ENCODE data around the gene ESCO1.

ESCO1 gene

DNA sequence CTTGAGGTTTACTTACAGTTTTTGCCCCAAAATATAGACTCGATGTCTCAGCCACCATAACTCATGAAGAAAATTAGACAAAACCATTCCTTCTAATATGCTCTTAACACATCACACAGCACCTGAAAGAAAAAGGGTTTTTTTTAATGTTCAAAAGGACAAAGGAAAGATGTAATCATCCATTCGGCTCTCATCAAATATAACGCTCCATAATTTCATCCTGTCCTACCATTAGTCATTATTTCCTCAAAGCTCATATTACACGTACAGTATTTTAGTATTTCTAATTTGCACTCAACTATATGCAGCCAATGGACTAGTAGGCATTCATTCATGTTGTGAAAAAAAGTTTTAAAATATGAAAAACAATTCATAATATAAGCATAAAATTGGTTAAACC, 24.8 kb downstream of the ESCO1 start:
- DNase-seq, result no peak

DNA sequence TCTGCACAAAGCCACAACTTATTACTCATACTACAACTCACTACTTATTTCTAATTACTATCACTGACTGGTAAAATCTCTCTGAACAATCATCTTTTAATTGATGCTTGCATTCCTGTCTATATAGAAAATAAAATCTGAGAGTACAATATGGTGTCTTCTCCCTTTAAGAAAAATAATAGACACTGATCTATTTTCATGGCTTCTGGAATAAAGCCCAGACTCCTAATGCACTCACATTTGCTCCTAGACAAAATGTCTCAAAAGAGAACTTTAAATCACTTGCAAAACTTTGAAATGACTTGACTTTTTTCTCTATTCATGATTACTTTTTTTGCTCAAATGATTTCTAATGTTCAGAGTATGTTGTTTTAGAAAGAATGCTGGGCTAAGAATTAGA, 28.7 kb downstream of the ESCO1 start:
- no peak for DNase-seq

DNA sequence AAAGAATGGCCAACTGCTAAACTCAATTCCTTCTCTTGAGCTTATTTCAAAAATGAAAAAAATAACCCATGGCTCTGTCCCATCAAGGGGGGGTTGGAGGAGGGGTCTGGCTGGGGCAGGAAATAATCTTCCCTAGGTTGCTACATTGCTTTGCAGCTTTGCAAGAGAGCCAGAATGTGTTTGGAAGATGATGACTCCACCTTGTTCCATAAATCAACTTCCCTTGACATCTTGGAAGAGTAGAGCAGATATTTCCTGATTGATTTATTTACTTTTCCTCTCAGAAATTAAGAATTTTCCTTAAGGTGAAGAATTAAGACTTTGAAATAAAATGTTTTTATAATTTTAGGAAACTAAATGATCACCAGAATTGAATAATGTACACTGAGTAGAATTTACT, 41.3 kb downstream of the ESCO1 start:
- no peak for DNase-seq

DNA sequence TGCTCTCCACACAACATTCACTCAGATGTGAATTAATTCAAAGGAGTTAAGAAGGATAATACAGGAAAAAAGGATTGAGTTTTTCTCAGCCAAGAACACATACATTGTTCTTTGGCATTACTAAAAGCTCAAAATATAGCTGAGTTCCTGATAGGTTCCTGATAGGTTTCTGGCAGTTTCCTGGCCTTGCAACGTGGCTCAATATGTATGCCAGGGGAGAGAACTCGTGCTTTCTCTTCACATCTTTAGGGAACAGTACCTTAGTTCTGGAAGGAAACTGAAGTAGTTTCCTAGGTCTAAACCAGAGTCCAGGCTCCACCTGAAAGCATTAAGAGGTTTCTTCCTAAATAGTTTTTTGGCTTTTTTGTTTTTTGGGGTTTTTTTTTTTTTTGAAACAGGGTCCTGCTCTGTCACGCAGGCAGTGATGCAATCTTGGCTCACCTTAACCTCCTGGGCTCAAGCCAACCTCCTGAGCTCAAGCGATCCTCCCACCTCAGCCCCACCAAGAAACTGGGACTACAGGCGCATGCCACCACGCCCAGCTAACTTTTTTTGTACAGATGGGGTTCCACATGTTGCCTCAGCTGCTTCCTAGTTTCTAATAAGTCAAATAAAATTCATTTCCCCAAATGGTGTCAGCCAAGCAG, 42.8 kb downstream of the ESCO1 start:
- DNase-seq, result no peak

DNA sequence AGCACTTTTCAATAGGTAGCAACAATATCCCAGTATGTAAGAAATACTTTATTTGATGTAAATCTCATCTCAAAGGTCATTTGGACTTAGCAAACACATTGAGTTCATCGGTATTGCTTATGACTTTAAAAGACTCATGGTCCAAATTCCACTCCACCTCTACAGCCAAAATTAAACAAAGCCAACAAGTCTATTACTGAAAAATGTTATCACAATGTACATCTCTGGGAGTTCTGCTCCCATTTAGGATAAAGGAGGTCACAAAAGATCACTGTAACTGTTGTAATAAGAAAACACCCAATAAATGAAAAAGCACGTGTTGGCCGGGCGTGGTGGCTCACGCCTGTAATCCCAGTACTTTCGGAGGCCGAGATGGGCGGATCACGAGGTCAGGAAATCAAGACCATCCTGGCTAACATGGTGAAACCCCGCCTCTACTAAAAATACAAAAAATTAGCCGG, 50.0 kb downstream of the ESCO1 start:
- DNase-seq, result no peak

DNA sequence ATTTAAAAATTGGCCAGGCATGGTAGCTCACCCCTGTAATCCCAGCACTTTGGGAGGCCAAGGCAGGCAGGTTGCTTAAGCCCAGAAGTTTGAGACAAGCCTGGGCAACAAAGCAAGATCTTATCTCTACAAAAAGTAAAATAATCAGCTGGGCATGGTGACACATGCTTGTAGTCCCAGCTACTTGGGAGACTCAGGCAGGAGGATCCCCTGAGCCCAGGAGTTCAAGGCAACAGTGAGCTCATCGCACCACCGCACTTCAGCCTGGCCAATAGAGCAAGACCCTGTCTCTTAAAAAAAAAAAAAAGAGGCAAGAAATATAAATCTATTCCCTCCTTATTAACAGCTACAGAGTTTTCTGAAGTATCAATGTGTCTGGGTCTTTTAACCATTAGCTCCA, 51.9 kb downstream of the ESCO1 start:
- no peak for DNase-seq

DNA sequence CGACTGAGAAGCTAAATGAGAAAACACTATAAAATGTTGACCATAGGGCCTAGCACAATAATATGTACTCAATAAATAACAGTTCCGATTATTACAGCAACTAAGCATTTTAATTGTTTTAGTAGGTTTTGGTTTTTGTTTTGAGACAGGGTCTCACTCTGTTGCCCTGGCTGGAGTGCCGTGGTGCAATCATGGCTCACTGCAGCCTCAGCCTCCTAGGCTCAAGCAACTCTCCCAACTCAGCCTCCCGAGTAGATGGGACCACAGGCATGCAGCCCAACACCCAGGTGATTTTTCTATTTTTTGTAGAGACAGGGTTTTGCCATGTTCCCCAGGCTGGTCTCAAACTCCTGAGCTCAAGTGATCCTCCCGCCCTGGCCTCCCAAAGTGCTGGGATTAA, 54.1 kb downstream of the ESCO1 start:
- no peak for DNase-seq

DNA sequence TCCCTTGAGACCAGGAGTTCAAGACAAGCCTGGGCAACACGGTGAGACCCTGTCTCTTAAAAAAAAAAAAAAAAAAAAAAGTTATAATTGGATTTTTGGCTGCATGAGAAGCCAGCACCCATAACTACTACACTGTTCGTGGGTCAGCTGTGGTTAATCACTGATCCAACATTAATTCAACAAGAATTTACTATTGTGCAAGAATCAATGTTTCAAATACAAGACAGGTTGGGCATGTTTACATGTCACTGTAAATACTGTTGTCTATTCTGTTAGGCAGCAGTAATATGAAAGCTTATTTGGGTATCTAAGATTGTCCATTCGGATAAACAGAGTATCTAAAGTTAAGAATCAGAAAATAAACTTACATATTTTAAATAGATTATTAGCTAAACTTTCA, 62.3 kb downstream of the ESCO1 start:
- no peak for DNase-seq

DNA sequence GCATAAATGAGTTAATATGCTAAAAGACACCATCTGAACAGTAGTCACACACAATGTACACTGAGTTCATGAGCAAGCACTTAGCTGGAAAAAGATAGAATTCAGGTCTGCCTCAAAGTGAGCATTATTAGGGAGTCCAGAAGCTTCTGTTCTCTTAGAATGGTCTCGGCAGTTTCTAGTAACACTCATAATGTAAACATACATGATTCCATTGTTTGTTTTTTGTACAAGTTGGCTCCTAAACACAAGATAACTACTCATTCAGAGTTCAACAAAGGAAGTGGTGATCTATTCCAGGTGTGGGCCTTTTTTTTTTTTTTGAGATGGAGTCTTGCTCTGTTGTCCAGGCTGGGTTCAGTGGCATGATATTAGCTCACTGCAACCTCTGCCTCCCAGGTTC, 66.2 kb downstream of the ESCO1 start:
- no peak for DNase-seq

DNA sequence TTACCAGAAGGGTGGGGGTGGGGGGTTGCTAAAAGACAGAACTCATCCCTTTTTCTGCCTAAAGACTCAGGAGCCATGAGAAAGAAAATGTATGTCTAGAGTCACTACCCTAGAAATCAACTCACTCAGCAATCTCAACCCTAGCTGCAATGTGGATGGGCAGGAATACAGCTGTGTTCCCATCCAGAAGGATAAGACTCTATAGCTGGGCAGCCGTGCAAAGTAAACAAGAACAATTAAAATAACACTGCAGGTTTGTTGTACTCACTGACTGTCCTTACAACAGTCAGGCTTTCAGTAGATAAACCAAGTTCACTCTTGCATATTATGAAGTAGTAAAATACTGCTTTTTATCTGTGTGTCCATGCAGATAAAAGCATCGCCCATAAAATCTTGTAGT, 74.0 kb downstream of the ESCO1 start:
- DNase-seq, result no peak

DNA sequence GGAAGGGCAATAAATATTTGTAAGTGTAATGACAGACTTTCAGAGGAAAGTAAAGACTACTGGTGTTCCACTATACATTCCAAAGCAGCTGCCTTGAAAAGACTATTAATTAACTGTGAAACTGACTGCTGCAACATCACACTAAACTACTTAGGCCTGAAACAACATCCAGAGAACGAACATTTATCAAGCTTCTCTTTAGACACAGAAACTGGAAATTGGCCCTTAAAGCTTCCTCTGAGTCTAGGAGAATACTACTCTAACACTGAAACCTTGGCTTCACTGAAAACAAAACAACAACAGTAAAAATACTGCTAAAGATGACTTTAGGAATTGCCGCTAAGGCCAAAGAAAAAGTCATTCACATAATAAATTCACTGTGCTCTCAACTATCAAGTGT, 74.6 kb downstream of the ESCO1 start:
- no peak for DNase-seq

DNA sequence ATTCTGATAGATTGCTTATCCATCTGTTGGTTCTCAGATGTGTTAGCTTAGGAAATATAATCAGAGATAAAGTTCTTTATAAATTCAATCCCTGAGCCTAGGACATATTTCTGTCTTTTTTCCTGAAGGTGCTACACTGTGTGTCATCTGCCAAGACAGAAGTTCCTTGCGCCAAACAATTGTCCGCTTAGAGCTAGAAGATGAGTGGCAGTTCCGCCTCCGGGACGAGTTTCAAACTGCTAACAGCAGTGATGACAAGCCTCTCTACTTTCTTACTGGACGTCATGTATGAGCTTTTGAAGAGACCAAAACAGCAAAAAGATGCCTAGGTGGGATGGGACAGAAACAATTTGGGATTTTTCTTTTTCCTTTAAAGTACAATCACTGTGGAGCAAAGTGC, 78.0 kb downstream of the ESCO1 start:
- no peak for DNase-seq

DNA sequence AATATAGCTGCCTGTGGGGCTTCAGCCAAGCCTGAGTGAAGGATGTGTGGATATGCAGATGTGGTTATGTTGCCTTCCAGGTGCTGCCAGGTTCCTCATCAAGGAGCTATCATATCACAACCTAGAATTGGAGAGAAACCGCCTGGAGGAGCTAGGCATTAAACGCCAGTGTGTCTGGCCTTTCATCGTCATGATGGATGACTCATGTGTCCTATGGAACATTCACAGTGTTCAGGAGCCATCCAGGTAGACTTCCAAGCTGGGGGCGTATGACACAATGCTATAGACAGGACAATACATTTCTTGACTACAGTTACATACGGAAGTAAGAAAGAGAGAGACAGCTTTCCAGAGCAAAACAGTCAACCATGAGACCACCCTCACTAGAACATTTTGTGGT, 86.8 kb downstream of the ESCO1 start:
- DNase-seq, result no peak

DNA sequence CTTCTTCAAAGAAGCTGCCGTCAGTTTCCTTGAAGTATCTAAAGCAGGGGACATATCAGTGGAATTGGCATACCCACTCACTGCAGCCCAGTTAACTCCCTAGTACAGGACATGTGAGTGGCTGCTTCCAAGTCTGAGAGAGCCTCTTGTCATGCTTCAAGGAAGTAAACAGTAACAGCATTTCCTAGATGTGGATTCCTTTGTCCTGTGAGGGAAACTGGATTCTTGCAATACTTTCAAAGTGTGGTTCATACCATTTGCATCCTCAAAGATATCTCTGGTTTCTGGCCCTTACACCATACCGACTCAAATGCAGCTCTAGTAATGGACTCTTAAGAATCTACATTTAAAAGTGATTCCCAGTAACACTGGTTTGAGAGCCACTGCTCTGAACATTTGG, 87.2 kb downstream of the ESCO1 start:
- DNase-seq, result no peak

DNA sequence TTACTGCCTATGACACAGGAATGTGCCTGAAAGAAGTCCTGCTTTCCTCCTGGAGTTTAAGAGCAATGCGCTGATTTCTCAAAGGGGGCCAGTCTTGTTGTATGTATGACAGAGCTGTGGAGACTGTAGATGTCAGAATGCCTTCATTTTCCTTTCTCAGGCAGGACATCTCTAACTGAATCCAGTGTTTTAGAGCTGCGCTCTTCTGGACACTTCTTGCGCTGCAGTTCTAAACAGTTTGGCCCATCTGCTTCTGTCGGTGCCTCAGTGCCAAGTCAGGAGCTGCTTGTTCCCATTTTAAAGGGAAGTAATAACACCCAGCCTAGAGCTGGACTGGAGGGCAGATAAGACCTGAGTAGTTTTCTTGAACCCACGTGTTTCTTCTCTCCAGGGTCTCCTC, 91.4 kb downstream of the ESCO1 start:
- no peak for DNase-seq

DNA sequence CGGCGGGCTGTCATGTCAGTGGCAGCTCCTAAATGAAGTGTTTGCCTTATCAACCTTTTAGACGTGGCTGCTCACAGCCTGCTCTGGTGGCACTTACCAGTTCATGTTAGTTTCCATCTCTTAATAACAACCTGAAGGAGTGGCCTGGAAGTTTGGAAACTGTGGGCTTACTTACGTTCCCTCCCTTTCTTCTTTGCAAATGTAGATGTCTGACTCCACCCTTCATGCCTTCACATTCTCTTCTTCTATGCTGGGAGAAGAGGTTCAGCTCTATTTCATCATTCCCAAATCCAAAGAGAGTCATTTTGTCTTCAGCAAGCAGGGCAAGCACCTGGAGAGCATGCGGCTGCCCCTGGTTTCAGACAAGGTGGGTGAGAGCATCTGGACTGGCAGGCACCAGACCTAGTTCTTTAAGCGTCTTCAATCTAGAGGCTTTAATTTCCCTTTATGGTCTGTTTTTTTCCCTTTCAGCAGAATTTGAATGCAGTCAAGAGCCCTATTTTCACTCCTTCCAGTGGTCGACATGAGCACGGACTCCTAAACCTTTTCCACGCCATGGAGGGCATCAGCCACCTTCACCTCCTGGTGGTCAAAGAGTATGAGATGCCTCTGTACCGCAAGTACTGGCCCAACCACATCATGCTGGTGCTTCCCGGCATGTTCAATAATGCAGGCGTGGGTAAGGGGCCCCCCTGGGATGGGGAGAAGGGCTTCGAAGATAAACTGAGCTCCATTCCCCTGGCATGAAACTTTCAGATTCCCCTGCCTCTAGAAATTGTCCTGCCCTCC, 92.4 kb downstream of the ESCO1 start:
- no peak for DNase-seq

DNA sequence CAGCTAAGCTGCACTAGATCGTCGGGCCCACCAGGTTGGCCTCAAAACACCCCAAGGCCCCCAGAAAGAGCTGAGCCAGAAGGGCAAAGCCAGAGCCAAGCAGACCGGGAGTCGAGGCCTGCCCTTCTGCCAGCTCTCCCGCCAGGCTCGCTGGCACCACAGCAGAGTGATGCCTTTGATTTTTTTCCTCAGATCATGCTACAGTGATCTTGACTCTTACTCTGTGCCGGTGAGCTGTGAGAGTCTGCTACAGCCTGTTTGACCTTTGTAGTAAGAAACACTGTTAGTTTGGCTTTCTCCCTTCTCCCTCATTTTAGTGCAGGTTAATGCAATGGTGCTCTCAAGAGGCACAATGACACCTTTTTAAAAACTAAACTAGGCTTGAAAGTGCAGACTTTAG, 97.8 kb downstream of the ESCO1 start:
- no peak for DNase-seq

DNA sequence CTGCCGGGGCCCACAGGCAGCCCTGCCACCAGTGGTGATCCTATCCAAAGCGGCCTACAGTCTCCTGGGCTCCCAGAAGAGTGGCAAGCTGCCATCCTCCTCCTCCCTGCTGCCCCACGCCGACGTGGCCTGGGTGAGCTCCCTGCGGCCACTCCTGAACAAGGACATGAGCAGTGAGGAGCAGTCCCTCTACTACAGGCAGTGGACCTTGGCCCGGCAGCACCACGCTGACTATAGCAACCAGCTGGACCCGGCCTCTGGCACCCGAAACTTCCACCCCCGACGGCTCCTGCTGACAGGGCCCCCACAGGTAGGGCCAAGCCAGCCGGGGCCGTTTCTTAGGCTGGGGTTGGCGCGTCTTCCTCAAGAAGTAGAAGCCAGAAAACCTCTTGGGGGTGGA, 100.5 kb downstream of the ESCO1 start:
- DNase-seq, result no peak

DNA sequence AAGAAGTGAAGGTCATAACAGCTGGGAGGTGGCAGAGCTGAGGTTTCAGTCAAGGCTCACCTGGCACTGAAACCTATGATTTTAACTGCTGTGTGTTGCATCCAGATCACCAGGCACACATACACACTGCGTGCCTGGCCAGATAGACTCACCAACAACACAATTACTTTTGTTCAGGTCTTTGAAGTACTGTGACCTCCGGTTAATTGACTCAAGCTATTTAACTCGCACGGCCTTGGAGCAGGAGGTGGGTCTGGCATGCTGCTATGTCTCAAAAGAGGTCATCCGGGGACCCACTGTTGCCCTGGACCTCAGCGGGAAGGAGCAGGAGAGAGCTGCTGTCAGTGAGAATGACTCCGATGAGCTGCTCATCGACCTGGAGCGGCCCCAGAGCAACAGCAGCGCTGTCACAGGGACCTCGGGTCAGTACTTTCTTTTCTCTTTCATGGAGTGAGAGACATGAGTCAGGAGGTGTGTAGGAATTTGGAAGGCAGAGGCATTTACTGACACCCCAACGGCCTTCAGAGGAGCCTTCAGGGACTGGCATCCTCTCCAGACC, 104.1 kb downstream of the ESCO1 start:
- DNase-seq, result no peak

DNA sequence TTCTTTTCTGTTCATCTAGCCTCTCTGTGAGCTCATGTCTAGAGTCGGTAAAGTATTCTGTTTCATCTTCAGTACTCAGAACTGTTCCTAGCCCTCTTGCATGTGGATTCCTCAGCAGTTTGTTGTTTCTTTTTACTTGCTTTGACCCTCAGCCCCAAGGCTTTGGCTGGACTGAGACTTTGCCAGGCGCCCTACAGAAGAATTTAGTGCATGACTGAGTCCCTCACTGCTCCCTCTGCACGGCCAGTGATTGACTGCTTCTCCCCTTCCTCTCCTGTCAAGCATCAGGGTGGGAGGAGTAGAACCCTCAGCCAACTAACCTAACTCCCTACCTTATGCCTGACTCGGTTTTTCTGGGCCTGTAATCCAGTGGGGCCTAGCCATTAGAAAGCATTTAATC, 109.8 kb downstream of the ESCO1 start:
- no peak for DNase-seq

DNA sequence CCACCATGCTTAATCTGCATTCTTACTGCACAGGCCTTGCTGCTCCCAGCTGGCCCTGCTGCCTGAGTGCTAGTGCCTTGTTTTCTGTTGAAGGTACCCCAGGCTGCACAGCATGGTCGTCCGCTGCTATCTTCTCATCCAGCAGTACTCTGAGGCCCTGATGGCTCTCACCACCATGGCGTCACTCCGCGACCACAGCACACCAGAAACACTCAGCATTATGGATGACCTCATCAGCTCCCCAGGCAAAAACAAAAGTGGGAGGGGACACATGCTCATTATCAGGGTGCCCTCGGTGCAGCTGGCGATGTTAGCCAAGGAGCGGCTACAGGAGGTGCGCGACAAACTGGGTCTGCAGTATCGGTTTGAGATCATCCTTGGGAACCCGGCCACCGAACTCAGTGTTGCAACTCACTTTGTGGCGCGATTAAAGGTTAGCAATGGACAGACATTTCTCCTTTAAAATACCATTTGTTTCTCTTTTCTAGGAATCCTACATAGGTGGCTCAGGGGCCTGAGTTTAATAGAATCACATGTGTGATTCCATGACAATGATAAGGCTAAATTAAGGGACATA, 110.5 kb downstream of the ESCO1 start:
- no peak for DNase-seq

DNA sequence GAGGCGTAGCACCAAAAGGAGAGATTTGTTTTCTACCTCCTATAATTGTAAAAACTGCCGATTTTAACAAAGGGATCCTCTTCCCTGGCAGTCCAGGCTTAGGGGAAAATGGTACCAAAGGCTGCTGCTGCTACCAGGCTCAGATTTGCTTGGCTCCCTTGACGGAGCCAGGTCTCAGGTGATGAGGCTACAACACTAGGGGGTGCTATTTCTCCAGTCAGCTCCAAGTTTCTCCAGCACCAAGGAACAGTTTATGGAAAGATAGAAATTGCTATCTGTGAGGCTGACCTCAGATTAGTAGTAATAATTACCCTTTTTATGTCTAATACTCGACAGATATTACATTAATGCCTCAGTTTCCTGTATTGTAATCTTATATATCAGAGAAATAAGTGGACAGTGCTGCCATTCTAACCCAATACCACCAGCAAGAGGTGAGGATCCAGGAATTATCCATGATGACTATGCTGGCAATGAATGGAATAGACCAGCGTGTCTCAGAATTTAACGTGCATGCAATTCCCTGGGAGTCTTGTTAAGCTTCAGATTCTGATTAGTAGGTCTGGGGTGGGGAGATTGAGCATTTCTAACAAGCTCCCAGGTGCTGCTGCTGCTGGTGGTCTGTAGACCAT, 111.3 kb downstream of the ESCO1 start:
- DNase-seq, result peak; percentile 17 to 22

DNA sequence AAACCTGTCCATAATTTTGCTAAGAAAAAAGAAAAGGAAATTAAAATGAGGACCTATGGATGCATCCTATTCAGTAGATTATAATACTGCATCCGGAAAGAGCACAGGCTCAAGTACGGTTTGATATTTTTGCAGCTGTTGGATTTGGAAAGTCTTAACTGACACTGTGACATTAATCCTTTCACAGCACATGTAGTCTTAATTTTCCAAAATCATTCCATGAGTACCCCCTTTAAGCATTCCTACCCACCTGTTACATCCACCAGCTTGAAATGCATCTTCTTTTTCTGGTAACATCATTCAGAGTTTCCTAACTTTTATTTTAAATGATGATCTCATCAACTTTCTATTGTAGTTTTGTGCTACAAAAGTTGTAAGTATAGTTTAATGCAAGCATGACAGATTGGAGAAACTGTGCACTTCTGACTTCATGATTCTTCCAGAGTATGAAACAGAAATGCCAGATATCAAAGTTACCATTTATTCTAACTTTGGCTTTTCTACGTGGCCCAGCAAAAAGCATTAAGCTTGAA, 113.5 kb downstream of the ESCO1 start:
- DNase-seq, result no peak
